ENCODE data around the gene KRTAP5-6. TPM values are rescaled to one million over a fixed set of nuclear protein-coding genes. Genes with fewer than 3 reads are reported as not detected.

KRTAP5-6 gene
- total RNA-seq, 1 donor from 2014 or later, result not detected

- H3K36me3 Mint-ChIP-seq (ENCODE audit: insufficient read depth), result no peaks in the 10 kb centered on the region
- no peak overlapping the region for H3K4me3 Mint-ChIP-seq (ENCODE audit: low read depth)
- DNase-seq (ENCODE audit: low spot score, unreplicated experiment), result no peak
- H3K9me3 Mint-ChIP-seq (ENCODE audit: low read depth), result no peaks in the 10 kb centered on the region
- peaks cover 69% of the 10 kb centered on the region for H3K27me3 Mint-ChIP-seq
- TF ChIP-seq CTCF (IDR thresholded peaks at IDR 0.05; ENCODE audit: unreplicated experiment), result no peak
- peaks cover 16% of the 10 kb centered on the region for H3K4me1 Mint-ChIP-seq (ENCODE audit: low read depth)
- H3K27ac Mint-ChIP-seq, result no peak overlapping the region
Measured at GRCh38 chr11:1729692-1730011, 32.7 kb downstream of the KRTAP5-6 start.

- no peak for DNase-seq (ENCODE audit: low spot score, unreplicated experiment)
- no peak overlapping the region for H3K27ac Mint-ChIP-seq
- H3K4me3 Mint-ChIP-seq (ENCODE audit: low read depth), result no peak overlapping the region
- TF ChIP-seq CTCF (IDR thresholded peaks at IDR 0.05; ENCODE audit: unreplicated experiment), result no peak
- no peaks in the 10 kb centered on the region for H3K9me3 Mint-ChIP-seq (ENCODE audit: low read depth)
- H3K36me3 Mint-ChIP-seq (ENCODE audit: insufficient read depth), result no peaks in the 10 kb centered on the region
- peaks cover 68% of the 10 kb centered on the region for H3K27me3 Mint-ChIP-seq
- peaks cover 16% of the 10 kb centered on the region for H3K4me1 Mint-ChIP-seq (ENCODE audit: low read depth)
Measured at GRCh38 chr11:1730059-1730629, 33.1 kb downstream of the KRTAP5-6 start.

- Mint-ChIP-seq H3K36me3 (ENCODE audit: insufficient read depth) (no peaks in the 10 kb centered on the region), H3K9me3 (ENCODE audit: low read depth) (peaks cover 6% of the 10 kb centered on the region), H3K27me3 (peaks cover 76% of the 10 kb centered on the region), H3K4me1 (ENCODE audit: low read depth) (peaks cover 14% of the 10 kb centered on the region), H3K27ac (no peak overlapping the region), H3K4me3 (ENCODE audit: low read depth) (no peak overlapping the region)
- no peak for DNase-seq (ENCODE audit: low spot score, unreplicated experiment)
- TF ChIP-seq CTCF (IDR thresholded peaks at IDR 0.05; ENCODE audit: unreplicated experiment), result no peak
Measured at GRCh38 chr11:1731451-1732059, 34.6 kb downstream of the KRTAP5-6 start.

GRCh38 chr11:1732418-1733008 is 35.5 kb downstream of the KRTAP5-6 start:
- H3K4me1 Mint-ChIP-seq (ENCODE audit: low read depth), result peaks cover 14% of the 10 kb centered on the region
- H3K9me3 Mint-ChIP-seq (ENCODE audit: low read depth), result peaks cover 9% of the 10 kb centered on the region
- TF ChIP-seq CTCF (IDR thresholded peaks at IDR 0.05; ENCODE audit: unreplicated experiment), result no peak
- DNase-seq (ENCODE audit: low spot score, unreplicated experiment), result no peak
- no peaks in the 10 kb centered on the region for H3K36me3 Mint-ChIP-seq (ENCODE audit: insufficient read depth)
- no peak overlapping the region for H3K27ac Mint-ChIP-seq
- peaks cover 80% of the 10 kb centered on the region for H3K27me3 Mint-ChIP-seq
- H3K4me3 Mint-ChIP-seq (ENCODE audit: low read depth), result no peak overlapping the region

GRCh38 chr11:1733009-1733715 is 36.2 kb downstream of the KRTAP5-6 start:
- H3K27ac Mint-ChIP-seq, result peak overlapping the region; percentile 40

More at GRCh38 chr11:1733009-1733715, 36.2 kb downstream of the KRTAP5-6 start:
- Mint-ChIP-seq H3K27me3 (peaks cover 80% of the 10 kb centered on the region), H3K9me3 (ENCODE audit: low read depth) (peaks cover 15% of the 10 kb centered on the region), H3K4me3 (ENCODE audit: low read depth) (no peak overlapping the region), H3K36me3 (ENCODE audit: insufficient read depth) (no peaks in the 10 kb centered on the region), H3K4me1 (ENCODE audit: low read depth) (peaks cover 14% of the 10 kb centered on the region)
- no peak for TF ChIP-seq CTCF (IDR thresholded peaks at IDR 0.05; ENCODE audit: unreplicated experiment)
- DNase-seq (ENCODE audit: low spot score, unreplicated experiment), result no peak

Data from progenitor cell of endocrine pancreas (in vitro differentiated cells).